GM18867 (cell line): Measurements from ENCODE around the gene ENO2.
A peak's percentile ranks its signal among the peaks of the same experiment; 100 is the strongest.

Experiments
- ATAC-seq: cut with Tn5 transposase; IDR thresholded peaks from one replicate; pipeline ENCODE4 v1.9.1; 2021; ENCODE audit warnings: mild to moderate bottlenecking, moderate library complexity; ENCODE audit not compliant: unreplicated experiment

Gene ENO2

GRCh38 chr12:6959058-6959804 lies 44.9 kb downstream of the ENO2 start:
- peak; percentile 38 for ATAC-seq

DNA sequence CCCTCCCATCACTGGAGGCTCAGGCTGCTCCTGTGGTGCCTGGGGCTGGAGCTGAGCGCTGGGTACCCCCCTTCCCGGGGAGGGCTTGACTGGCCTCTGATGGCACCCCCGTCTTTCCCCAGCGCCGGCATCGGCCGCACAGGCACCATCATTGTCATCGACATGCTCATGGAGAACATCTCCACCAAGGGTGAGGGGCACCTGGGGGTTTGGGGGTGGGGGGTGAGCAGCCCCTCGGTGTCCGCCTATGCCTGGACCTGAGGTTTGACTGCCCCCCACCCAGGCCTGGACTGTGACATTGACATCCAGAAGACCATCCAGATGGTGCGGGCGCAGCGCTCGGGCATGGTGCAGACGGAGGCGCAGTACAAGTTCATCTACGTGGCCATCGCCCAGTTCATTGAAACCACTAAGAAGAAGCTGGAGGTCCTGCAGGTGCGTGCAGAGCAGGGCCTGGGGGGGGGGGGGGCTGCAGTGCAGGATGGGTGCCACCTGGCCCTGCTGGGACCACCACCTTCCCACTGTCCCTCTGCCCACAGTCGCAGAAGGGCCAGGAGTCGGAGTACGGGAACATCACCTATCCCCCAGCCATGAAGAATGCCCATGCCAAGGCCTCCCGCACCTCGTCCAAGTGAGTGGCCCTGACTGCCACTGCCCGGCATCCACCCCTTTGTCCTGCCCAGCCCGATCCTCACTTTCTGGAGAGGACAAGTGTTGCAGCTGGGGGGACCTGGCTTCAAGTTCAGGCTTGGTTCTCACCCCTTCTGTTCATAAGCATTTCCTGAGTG lies 45.6 kb downstream of the ENO2 start:
- no peak for ATAC-seq

GRCh38 chr12:6960593-6961277 lies 46.4 kb downstream of the ENO2 start:
- no peak for ATAC-seq

DNA sequence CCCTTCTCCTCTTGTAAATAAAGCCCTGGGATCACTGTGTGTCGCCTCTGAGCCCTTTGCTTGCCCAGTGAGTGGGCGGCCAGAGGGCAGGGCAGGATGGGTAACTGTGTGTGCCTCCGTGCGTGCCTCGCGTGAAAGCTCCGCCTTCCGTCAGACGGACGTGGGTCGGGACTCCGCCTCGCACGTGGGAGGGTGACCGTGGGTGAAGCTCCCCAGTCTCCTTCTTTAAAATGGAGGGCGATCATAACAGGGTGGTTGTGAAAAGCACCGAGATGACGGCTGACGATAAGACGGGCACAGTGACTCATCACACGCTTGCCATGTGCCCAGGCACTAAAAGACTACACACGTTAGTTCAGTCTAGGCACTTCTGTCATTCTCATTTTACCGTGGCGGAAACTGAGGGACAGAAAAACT lies 46.9 kb downstream of the ENO2 start:
- ATAC-seq: peak; percentile 20

GRCh38 chr12:6961695-6962284 lies 47.4 kb downstream of the ENO2 start:
- peak; percentile 11 for ATAC-seq

DNA sequence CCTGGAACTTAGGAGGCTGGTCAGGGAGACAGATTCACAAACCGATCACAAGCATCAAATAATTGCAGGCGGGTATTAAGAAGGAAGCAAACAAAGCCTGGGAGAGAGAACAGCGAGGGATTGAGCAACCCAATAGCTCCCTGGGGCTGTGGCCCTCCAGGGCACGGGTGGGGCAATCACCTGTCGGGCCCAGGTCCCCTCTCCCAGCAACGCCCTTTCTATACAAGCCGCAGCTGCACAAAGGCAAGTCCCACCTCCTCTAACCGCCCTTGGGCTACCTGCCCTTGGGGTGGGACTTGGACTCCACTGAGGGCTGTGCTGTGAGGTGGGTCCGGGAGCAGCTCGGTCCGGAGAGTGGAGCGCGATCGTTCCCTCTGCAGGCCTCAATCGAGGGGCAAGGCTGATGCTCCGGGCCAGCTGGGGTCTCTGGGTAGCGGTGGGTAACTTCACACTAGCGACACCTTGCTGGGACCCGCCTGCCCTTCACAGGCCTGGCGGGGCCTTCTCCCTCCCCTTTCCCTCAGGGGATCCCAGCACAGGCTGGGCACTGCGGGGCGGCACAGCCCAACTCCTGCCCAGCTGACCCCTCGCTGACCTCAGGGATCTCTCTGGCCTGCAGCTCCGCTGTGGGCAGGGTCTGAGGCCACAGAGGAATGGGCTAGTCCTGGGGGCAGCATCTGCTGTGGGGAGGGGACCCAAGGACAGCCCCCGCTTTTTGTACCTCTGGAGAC lies 48.1 kb downstream of the ENO2 start:
- no peak for ATAC-seq

- no peak for ATAC-seq
These were observed 48.8 kb downstream of the ENO2 start for GRCh38 chr12:6963016-6963731.

GRCh38 chr12:6963791-6964413 lies 49.5 kb downstream of the ENO2 start:
- no peak for ATAC-seq

DNA sequence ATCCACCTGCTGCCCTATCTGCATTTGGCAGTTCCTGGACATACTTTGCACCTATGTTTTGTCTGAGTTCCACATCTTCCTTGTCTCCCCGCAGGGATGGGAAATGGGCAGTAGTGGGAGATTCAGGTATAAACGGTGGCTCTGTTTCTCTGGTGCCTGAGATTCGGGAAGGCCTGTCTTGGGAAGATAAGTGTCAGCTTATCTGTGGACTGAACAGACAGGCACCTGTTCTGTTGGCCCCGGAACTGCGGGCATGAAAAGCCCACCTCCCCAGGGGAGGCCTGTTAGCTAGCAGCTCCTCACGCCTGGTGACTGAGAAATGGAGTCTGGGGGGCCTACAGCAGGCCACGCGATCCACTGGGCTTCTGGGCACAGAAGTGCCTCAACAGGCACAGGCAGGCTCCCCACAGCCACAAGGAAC lies 50.2 kb downstream of the ENO2 start:
- ATAC-seq: no peak

DNA sequence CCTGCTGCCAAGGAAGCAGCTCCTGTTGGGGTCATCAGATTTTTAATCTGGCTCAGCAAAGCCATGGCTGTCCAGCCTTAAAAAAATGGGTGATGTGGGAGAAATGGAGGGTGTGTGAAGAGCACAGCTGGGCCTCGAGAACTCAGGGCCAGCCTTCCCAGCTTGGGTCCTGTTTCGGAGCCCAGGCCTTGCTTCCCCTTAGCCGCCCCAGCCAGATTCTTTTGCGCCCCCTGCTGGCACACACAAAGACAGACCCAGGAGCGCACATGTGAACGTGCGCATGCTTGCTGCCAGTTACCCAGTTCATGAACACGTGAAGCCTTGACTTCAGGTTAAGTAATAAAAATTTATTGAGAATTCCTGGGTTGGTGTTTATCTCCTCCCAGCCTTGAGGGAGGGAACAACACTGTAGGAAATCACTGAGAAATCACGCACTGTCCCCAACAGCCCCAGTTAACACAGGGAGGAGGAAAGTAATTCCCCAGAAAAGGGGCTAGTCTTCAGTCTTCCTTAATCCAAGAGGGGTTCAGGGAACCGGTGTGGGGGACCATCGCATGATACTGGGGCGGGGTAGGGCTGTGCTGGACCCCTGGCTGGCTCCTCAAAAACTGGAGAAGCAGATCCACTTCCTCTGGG lies 50.8 kb downstream of the ENO2 start:
- ATAC-seq: peak; percentile 49

DNA sequence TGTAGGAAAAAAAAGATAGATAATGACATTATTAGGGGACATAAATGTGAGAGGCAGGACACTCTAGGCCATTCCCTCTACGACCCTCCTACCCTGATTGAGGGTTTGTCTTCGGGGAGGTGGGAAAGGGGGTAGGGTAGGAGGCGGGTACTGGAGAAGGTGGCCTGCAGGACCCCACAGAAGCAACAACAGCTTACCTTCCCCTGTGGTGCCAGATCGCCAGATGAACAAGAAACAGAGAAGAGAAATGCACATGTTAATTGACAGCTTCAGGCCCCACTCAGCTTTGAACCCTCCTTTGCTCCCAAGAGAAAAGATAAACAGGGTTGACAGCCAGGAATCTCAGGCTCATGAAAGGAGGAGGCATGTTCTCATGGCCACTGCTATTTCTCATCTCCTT lies 51.3 kb downstream of the ENO2 start:
- no peak for ATAC-seq

DNA sequence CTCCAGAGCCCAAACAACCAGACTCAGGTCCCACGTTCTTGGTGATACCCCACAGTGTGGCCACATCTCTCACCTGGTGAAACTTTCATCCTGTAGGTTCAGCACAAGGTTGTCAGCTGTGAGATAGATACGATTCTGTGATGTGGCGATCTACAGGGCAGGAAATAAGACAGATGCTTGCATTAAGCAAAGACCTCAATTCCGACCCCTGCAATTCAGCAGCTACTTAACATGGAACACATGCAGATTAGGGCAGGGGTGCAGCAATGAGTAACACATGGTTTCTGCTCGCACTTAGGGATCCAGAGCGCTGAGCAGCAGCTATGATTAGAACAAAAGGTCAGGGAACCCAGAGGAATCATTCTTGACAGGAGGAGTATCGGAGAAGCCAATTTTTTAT lies 52.0 kb downstream of the ENO2 start:
- ATAC-seq: no peak

DNA sequence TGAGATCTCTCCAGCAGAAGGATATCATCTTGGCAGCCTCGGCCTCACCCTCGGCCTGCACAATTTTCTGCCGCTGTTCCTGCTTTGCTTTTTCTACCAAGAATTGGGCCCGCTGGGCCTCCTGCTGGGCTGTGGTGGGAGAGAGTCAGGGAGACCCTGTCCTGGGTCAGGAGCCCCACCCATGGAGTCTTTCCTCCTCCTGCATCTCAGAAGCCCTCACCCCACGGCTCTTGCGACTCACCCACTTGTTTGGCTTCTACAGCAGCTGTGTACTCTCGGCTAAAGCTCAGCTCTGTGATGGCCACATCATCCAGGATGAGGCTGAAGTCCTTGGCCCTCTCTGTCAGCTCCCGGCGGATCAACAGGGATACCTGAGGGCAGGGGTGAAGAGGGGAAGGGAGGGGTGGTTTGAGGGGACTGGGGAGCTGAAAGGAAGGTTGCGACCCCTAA lies 53.3 kb downstream of the ENO2 start:
- no peak for ATAC-seq

GRCh38 chr12:6968426-6968825 lies 54.0 kb downstream of the ENO2 start:
- ATAC-seq: no peak

- peak; percentile 6 for ATAC-seq
These were observed 55.7 kb downstream of the ENO2 start for GRCh38 chr12:6970096-6970527.
